ENCODE results near the gene ASCC3.

DNA sequence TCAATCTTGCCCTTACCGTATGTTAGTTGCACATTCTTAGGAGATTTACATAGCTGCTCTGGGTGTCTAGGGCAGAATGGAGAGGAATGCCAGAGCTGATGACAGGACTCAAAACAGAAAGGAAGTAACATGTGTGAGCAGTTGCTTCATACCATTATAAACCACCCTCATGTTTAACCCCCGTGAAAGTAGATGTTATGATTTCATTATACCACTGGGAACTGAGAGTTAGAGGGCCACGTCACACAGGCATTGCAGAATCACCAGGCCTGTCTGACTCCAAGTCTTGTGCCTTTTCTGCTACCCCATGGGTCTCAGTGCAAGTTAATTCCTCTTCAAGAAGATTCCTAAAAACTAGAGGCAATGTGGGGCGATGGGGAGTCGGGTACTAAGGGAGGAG is 392.9 kb downstream of the ASCC3 start:
- TF ChIP-seq, protein P1, sequence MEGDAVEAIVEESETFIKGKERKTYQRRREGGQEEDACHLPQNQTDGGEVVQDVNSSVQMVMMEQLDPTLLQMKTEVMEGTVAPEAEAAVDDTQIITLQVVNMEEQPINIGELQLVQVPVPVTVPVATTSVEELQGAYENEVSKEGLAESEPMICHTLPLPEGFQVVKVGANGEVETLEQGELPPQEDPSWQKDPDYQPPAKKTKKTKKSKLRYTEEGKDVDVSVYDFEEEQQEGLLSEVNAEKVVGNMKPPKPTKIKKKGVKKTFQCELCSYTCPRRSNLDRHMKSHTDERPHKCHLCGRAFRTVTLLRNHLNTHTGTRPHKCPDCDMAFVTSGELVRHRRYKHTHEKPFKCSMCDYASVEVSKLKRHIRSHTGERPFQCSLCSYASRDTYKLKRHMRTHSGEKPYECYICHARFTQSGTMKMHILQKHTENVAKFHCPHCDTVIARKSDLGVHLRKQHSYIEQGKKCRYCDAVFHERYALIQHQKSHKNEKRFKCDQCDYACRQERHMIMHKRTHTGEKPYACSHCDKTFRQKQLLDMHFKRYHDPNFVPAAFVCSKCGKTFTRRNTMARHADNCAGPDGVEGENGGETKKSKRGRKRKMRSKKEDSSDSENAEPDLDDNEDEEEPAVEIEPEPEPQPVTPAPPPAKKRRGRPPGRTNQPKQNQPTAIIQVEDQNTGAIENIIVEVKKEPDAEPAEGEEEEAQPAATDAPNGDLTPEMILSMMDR (IDR thresholded peaks at IDR 0.05; ENCODE audit: low read depth, low read length, missing input control): no peak
- TF ChIP-seq TAF1 (conservative IDR thresholded peaks at IDR 0.05): no peak
- TF ChIP-seq, protein P2, sequence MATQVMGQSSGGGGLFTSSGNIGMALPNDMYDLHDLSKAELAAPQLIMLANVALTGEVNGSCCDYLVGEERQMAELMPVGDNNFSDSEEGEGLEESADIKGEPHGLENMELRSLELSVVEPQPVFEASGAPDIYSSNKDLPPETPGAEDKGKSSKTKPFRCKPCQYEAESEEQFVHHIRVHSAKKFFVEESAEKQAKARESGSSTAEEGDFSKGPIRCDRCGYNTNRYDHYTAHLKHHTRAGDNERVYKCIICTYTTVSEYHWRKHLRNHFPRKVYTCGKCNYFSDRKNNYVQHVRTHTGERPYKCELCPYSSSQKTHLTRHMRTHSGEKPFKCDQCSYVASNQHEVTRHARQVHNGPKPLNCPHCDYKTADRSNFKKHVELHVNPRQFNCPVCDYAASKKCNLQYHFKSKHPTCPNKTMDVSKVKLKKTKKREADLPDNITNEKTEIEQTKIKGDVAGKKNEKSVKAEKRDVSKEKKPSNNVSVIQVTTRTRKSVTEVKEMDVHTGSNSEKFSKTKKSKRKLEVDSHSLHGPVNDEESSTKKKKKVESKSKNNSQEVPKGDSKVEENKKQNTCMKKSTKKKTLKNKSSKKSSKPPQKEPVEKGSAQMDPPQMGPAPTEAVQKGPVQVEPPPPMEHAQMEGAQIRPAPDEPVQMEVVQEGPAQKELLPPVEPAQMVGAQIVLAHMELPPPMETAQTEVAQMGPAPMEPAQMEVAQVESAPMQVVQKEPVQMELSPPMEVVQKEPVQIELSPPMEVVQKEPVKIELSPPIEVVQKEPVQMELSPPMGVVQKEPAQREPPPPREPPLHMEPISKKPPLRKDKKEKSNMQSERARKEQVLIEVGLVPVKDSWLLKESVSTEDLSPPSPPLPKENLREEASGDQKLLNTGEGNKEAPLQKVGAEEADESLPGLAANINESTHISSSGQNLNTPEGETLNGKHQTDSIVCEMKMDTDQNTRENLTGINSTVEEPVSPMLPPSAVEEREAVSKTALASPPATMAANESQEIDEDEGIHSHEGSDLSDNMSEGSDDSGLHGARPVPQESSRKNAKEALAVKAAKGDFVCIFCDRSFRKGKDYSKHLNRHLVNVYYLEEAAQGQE (IDR thresholded peaks at IDR 0.05): no peak
- TF ChIP-seq, protein P3, sequence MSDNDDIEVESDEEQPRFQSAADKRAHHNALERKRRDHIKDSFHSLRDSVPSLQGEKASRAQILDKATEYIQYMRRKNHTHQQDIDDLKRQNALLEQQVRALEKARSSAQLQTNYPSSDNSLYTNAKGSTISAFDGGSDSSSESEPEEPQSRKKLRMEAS (IDR thresholded peaks at IDR 0.05): no peak
- TF ChIP-seq GABPA (IDR thresholded peaks at IDR 0.05 in 1 of 2, conservative IDR thresholded peaks at IDR 0.05 in 1 of 2): no peak

Data from liver (tissue), 3 donors.